Activated CD4-positive, alpha-beta T cell treated with anti-CD3 and anti-CD28 coated beads for 1 hour (primary cell): ENCODE measurements around the gene TWSG1.
"Not testable (repeated sequence)": the region's sequence is repeated elsewhere in the genome, so short reads cannot be mapped to it uniquely, and the experiment has no call there.

Experiments
- DNase-seq: peaks from one replicate; pipeline ENCODE4 v3.0.0-alpha.2; 2020

TWSG1 gene

DNA sequence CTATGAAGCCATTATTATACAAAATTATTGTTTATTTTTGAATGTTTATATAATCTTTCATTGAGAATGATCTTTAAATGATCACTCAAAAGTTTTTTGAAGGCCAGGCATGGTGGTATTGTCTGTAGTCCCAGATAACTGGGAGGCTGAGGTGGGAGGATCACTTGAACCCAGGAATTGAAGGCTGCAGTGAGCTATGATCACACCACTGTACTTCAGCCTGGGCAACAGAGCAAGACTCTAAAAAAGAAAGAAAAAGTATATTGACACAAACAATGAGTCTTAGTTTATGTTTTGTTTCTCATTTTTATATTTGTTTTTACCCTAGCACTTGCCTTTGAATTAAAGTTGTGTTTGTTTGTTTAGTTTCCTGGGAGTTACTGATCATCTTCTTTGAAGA lies 2.3 kb downstream of the TWSG1 start:
- no peak for DNase-seq

DNA sequence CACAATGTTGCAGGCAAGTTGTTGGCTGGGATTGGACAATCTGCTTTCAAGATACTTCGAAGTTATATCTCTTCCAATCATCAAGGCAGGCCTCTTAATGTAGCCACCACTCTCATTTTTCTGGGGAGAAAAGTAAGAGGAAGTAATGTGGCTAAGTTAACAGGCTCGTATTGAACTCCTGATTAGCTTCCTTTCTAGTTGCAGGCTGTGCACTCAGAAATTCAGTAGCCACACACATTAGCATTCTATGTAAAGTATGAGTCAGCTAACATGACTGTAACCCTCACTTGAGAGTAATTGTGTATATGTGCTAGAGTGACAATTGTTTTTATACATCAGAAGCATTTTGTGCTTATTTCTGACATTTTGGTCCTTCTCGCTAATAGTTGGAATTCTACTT lies 3.3 kb downstream of the TWSG1 start:
- no peak for DNase-seq

DNA sequence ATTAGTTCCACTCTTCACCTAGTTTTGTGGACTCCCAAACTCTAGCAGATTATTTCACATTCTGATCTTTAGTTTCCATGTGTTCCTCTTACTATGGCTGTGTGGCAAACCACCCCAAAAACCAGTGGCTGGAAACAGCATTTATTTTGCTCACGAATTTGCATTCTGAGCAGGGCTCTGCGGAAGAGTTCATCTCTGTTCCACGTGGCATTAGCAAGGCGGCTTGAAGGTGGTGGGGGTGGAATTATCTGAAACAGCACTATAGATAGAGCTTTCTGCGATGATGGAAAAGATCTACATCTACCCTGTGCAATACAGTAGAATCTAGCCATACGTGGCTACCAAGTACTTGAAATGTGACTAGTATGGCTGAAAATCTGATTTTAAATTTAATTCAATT lies 5.9 kb downstream of the TWSG1 start:
- DNase-seq = no peak

DNA sequence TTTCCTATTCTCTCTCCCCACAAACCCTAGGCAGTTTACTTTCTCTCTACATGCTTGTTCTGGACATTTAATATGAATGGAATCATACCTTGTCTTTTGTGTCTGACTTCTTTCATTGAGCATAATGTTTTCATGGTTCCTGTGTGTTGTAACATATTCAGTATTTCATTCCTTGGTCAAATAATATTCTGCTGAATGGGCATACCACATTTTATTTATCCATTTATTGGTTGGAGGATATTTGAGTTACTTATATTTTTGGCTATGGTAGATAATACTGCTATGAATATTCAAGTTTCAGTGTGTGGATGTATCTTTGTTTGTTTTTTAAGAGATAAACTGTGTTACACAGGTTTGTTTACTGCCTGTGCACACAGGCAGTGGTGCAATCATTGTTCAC lies 9.0 kb downstream of the TWSG1 start:
- DNase-seq = no peak

DNA sequence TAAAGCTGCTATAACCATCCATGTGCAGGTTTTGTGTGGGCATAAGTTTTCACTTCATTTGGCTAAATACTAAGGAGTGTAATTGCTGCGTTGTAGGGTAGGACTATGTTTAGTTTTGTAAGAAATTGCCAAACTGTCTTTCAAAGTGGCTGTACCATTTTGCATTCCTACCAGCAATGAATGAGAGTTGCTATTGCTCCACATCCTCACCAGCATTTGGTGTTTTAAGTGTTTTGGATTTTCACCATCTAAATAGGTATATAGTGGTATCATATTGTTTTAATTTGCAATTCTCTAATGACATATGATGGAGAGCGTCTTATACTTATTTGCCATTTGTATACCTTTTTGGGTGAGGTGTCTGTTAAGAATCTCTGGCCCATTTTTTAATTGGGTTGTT lies 12.2 kb downstream of the TWSG1 start:
- no peak for DNase-seq

DNA sequence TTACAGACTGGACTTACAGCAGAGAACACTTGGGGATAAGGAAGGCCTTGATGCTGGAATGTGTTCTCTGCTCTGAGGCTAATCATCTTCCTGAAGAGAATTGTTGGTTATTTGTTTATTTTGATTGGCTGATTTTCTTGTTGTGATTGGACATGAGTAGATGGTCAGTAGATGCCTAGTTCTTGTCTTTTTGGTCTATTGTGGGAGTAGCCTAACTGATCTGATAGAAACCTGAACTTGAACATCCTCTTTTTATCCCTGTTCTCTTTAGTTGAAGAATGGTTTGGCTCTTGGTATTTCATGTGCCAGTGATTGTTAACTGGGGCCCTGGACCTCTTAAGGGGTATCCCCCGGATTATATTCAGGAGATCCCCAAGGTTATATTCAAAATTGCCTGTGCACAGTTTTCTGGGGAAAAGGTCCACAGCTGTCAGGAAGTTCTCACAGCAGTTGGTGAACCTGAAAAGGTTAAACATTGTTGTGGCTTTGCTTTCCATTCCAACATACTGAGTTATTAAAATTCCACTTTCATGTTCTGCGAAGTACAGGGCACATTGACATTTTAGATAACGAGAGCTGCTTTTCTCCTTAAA lies 13.6 kb downstream of the TWSG1 start:
- no peak for DNase-seq

DNA sequence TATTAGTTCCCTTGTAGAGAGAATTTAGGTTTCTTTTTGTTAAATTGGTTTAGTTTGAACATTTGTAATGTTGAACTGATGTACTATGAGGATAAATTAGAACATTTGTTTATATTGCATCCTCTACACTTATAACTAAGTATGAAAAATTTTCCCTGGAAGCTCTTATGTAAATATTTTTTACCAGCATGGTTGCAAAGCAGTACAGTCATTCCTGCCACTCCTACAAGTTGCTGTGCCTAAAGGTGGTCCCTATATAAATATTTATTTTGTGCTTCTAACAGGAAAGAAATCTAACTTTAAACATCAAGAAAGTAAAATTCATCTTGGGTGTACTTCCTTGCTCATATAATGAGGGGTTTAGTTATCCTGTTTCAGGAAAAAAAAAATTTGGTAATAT lies 14.2 kb downstream of the TWSG1 start:
- no peak for DNase-seq

DNA sequence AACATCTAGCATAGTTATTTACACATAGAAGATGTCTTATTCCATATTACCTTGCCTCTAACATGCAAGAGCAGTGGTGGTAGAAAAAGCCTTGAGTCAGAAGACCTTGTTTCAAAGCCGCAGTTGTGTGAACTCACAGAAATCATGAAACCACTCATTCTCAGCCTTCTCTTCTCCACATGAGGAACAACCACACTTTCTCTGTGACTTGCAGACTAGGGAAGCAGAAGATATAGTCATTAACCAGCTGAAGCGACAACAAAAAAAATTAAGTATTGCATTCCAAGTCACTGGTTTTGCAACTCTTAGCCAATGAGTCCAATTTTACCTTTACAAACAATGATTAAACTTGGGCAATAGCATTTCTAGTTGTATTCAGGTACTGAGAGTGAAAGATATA lies 19.0 kb downstream of the TWSG1 start:
- no peak for DNase-seq

DNA sequence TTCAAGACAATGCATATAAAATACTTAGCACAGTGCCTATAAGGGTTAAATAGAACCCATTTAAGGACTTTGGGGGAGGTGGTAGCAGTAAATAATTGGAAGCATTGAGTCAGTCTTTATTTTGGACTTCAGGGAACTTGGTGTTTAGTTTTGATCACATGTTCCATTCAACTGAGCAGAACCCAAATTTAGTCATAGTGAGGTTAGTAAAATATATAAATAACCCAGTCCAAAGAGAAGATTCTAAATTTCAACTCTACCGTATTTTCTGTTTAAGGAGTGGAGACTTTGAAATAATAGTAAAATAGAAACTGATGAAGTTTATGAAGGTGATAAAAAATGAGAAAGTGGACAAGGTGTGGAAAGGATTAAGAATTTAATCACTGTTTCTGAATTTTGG lies 19.7 kb downstream of the TWSG1 start:
- DNase-seq = no peak

DNA sequence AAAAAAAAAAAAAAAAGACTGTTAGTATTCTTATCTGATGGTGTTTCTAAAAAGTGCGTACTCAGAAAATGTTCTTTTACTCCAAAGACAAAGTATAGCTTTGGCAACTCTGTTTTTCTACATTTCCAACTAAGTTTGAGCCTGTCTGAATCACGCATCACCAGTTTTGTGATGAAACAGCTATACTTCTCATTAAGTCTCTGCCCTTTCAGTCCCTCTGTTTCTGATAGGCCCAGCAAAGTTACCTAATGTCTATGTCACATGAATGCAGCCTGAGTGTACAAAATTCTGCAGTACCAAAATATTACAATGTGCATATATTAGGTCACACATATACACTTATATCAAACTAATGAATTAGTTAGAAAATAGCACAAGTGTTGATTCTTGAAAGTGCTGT lies 22.4 kb downstream of the TWSG1 start:
- no peak for DNase-seq

DNA sequence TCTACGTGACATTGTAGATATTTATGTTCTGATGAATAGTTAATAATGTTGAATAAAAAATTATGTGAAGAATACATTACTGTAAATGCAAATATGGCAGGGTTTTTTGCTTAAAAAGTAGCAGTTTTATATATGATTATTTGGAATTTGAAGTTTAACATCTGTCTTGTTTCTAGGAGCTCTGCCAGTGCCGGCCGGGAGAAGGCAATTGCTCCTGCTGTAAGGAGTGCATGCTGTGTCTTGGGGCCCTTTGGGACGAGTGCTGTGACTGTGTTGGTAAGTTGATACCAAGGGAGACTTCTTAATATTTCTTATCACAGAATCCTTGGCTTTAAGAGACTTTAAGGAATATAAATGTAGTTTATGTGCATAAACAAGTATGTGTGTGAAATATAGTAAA lies 25.2 kb downstream of the TWSG1 start:
- no peak for DNase-seq

DNA sequence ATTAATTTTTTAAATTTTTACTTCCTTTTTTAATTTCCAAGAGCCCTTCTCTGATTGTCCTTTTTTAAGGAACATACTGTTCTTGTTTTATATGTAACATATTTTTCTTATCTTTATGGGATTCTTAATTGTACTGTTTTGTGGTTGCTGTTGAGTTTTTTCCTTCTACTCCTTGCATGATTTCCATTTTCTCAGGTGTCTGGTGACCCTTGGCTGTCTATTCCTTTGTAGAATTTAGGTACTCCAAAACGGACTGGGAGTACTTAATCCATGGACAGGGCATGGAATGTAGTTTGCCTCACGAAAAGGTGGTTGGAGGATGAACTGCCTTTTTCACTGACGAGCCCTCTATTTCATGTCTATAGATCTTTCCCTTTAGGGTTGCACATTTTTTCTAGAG lies 26.6 kb downstream of the TWSG1 start:
- DNase-seq = no peak

DNA sequence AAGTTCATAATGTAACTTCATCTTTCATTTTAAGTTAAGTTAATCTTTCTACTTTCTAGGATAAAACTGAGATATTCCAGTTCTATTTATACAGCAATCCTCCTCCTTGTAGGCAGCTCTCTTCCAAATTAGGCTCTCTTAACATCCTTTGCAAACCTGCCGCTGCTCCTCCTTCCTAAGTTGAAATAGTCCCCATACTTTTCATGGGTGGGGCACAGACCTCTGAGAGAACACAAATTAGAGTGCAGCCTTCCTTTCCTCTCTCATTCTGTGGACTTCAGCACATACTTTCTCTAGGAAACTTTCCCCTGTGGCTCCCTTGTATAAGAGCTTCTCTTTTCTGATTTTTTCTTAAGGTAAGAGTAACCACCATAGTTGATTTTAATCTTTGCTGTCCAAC lies 28.3 kb downstream of the TWSG1 start:
- DNase-seq = no peak

DNA sequence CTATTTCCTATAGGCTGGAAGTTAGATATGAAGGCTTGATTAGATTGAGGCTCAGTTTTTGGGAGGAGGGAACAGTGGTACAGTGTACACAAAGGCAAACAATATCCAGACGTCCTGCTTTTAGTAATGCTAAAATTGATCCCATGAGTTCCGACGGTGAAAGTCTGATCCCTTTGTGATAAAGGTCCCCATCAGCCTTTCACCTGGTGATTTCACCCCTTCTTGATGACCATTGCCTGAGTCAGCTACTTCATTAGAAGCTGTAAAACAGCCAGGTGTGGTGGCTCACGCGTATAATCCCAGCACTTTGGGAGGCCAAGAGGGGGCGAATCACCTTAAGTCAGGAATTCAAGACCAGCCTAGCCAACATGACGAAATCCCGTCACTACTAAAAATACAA lies 29.7 kb downstream of the TWSG1 start:
- no peak for DNase-seq

DNA sequence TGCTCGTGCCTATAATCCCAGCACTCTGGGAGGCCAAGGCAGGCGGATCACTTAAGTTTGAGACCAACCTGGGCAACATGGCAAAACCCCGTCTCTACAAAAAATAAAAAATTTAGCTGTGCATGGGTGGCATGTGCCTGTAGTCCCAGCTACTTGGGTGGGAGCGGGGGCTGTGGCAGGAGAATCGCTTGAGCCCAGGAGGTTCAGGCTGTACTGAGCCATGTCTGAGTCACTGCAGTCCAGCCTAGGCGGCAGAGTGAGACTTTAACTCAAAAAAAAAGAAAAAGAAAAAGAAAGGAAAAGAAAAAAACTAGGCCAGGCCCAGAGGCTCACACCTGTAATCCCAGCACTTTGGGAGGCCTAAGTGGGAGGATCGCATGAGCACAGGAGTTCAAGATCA lies 30.8 kb downstream of the TWSG1 start:
- no peak for DNase-seq

DNA sequence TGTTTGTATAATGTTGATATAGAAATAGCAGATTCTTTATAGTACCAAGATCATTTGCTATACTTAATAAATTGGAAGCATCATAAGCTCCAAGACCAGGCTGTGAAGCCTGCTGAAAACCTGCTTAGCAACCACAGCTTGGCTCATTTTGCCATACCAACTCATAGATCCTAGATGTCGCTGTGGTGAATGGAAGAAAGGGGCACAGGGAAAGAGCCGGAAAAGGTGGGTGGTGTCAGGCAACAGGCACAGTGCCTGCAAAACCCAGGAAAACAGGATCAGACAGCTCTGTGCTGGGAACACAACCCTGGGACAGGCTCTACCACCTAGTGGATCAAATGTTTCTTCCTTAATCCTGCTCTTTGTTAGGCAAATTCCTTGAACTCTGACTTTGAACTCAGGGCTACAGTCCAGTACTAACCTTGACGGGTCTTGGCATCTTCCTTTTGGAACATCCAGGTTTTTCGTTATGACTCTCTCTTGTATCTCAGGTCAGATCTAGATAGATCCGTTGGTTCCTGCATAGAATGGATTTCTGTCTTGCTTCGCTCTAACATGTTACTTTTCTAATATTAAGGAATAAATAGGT lies 31.6 kb downstream of the TWSG1 start:
- DNase-seq = no peak

DNA sequence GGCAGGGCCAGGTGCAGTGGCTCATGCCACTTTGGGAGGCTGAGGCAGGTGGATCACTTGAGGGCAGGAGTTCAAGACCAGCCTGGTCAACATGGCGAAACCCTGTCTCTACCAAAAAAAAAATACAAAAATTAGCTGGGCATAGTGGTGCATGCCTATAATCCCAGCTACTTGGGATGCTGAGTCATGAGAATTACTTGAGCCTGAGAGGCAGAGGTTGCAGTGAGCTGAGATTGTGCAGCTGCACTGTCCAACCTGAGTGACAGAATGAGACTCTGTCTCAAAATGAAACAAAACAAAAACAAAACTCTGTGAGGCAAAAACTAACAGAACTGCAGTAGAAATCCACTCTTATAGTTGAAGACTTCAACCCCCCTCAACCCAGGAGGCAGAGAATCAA lies 38.7 kb downstream of the TWSG1 start:
- not testable (repeated sequence) for DNase-seq

DNA sequence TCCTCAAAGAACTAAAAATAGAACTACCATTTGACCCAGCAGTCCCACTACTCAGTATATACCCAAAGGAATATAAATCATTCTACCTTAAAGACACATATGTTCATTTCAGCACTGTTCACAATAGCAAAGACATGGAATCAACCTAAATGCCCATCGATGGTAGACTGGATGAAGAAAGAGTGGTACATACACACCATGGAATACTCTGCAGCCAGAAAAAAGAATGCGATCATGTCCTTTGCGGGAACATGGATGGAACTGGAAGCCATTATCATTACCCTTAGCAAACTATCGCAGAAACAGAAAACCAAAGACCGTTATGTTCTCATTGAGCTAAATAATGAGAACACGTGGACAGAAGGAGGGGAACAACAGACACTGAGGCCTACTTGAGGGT lies 44.5 kb downstream of the TWSG1 start:
- DNase-seq = no peak

DNA sequence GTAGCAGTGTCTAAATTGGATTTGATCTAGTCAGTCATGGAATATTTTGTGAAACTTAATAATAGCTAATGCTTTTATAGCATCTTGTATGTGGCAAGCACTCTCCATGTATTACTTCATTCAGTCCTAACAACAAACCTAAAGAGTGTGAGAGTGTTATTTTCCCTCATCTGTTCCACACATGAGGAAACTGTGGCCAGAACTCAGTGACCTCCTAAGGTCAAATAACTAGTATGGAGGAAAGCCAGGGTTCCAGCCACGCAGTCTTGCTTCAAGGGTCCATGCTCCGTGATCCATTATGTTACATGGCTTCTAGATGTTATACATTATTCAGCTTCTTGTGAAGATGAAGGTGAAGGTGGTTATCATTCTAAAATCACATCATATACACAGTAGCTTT lies 45.5 kb downstream of the TWSG1 start:
- DNase-seq = no peak

DNA sequence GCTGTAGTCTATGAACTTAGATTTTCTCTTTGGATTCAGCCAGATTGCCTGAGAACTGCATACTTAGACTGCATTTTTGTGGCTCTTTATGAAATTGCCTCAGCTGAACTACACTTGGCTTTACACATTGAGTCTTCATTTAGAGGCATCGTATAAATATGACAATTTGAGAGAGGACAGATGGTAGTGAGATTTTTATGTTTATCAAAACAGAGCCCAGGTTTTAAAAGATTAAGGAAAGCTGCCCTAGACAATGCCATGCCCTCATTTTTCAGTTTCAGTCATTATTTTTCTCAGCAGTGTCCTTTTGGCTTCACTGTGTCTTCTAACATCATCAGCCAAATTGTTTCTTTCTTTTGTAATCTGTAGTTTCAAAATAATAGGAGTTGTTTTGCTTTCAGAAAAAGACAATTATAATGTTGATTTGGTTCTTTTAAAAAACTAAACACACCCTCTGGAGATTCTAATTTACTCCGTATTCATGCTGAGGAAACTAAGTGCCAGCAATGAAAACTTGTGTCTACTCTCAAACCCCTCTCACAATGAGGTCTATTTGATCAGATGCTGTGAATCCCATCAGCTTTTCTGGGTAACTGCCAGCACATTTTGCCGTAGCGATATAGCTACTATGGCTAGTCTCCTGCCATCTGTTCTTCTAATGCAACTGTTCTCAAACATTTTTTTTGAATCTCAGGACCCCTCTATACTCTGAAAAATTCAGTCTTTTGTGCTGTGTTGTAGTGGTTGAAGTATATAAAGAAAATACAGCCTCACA lies 46.2 kb downstream of the TWSG1 start:
- no peak for DNase-seq

DNA sequence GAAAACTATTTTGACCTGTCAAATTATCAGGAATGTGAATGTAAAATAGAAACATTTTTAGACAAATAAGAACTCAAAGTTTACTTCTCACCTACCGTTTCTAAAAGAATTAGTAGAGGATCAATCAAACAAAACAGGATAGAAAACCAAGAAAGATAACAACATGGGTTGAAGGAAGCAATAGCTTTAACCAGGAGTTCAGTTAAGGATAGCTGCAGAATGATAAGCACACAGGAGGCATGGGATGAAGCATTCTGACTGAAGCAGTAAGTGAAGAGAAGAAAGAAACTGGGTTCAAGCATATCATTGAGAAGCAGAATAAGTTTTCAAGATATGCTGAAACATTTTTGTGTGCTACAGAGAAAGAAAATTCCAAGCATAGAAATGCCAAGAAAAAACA lies 52.3 kb downstream of the TWSG1 start:
- DNase-seq = no peak

DNA sequence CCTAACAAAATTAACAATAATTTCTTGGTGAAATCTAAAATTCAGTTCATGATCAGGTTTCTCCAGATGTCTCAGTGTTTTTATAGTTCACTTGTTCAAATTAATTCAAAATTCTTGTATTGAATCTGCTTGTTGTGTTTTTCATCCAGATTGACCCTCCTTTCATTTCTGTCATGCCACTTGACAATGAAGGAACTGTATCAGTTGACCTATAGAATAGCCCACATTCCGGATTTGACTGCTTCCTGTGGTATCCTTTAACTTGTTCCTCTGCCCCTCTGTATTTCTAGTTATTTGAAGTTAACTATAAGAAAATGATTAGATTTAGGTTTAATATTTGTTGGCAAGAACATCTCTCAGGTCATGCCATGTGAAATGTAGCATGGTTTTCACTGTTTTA lies 53.3 kb downstream of the TWSG1 start:
- no peak for DNase-seq

DNA sequence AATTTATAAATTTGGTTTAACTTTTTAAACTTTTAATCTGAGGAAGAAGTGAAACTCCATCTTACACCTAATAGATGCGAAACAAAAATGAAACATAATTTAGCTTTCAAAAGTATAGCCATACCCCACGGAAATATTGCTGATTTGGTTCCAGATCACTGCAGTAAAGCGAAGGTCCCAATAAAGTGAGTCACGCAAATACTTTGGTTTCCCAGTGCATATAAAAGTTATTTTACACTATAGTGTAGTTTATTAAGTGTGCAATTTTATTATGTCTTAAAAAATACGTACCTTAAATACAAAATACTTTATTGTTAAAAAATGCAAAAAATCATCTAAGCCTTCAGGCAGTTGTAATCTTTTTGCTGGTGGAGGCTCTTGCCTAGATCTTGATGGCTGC lies 55.1 kb downstream of the TWSG1 start:
- DNase-seq = no peak

DNA sequence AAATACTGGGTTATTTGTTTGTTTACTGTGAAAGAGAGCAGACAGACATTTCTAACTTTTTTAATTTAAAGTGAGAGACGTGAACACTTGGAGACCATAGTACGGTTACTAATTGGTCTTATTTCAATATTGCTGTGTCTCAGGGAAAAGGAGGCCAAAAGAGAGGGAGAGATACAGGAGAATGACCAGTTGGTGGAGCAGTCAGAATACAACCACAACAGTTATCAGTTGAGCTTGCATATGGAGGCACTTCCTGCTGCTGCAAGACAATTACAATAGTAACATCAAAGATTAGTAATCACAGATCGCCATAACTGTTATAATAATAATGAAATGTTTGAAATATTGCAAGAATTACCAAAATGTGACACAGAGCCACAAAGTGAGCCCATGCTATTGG lies 58.2 kb downstream of the TWSG1 start:
- DNase-seq = no peak

DNA sequence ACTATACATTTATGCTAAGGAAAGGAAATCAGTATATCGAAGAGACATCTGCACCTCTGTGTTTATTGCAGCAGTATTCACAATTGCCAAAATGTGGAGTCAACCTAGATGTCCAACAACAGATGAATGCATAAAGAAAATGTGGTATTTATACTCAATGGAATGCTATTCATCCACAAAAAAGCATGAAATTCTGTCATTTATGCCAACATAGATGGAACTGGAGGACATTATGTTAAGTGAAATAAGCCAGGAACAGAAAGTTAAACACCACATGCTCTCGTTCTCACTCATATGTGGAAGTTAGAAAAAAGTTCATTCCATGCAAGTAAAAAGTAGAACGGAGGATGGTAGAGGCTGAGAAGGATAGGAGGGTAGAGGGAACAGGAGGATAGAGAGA lies 59.5 kb downstream of the TWSG1 start:
- no peak for DNase-seq
